CD4-positive, CD25-positive, alpha-beta regulatory T cell (primary cell): ENCODE results near the gene GET4. TPM values are rescaled to one million over a fixed set of nuclear protein-coding genes. Genes with fewer than 3 reads are reported as not detected.
"Not testable (repeated sequence)": the region's sequence is repeated elsewhere in the genome, so short reads cannot be mapped to it uniquely, and the experiment has no call there.

Experiments used
- ATAC-seq, 2 donors: fragments of 150-1000 bp; cut with Tn5 transposase; one replicate each; pipeline ENCODE4 v1.10.0; 2021; ENCODE audit warnings: low read depth in 2 of 2, moderate number of reproducible peaks in 2 of 2, moderate library complexity in 1 of 2
- DNase-seq, 3 donors: peaks; one replicate each; pipeline versions ENCODE4 v3.0.0 to v3.0.0-alpha.2; 2012 to 2022; ENCODE audit warnings: mixed read lengths in 1 of 3
- H3K27ac ChIP-seq: one replicate; pipeline ENCODE4 v1.7.0; 2013; ENCODE audit warnings: mild to moderate bottlenecking, low read length; ENCODE audit not compliant: insufficient read depth, poor library complexity, severe bottlenecking
- H3K27me3 ChIP-seq: one replicate; pipeline ENCODE4 v1.7.0; 2013; ENCODE audit warnings: low read length; ENCODE audit not compliant: control insufficient read depth, insufficient read depth
- H3K36me3 ChIP-seq: one replicate; pipeline ENCODE4 v1.7.0; 2013; ENCODE audit warnings: mild to moderate bottlenecking, low read length, moderate library complexity; ENCODE audit not compliant: control insufficient read depth, insufficient read depth
- H3K4me1 ChIP-seq: 2 replicates; pipeline ENCODE4 v1.7.0; 2013; ENCODE audit warnings: mild to moderate bottlenecking, low read length; ENCODE audit not compliant: insufficient read depth, control insufficient read depth, poor library complexity, severe bottlenecking
- H3K4me3 ChIP-seq: one replicate; pipeline ENCODE4 v1.7.0; 2013; ENCODE audit warnings: low read depth, mild to moderate bottlenecking, low read length, moderate library complexity
- H3K9me3 ChIP-seq, 2 experiments: 1 replicate in 1 of 2; 2 replicates in 1 of 2; pipeline ENCODE4 v1.7.0; 2013; ENCODE audit warnings: low read length in 2 of 2, mild to moderate bottlenecking in 1 of 2, moderate library complexity in 1 of 2; ENCODE audit not compliant: control insufficient read depth in 2 of 2
- H3K27ac Mint-ChIP-seq, 3 donors: one replicate each; pipeline ENCODE4 v1.8.0; 2020 to 2022; ENCODE audit warnings: mild to moderate bottlenecking in 3 of 3, mixed read lengths in 3 of 3, moderate library complexity in 2 of 3
- H3K27me3 Mint-ChIP-seq: one replicate; pipeline ENCODE4 v1.8.0; 2022; ENCODE audit warnings: mild to moderate bottlenecking, mixed read lengths
- H3K36me3 Mint-ChIP-seq: one replicate; pipeline ENCODE4 v1.8.0; 2020; ENCODE audit warnings: mixed read lengths
- H3K4me1 Mint-ChIP-seq, 4 donors: one replicate each; pipeline ENCODE4 v1.8.0; 2020 to 2022; ENCODE audit warnings: mixed read lengths in 4 of 4, mild to moderate bottlenecking in 1 of 4
- H3K4me3 Mint-ChIP-seq, 4 donors: one replicate each; pipeline ENCODE4 v1.8.0; 2020 to 2022; ENCODE audit warnings: mild to moderate bottlenecking in 4 of 4, mixed read lengths in 4 of 4, moderate library complexity in 3 of 4
- H3K9me3 Mint-ChIP-seq, 7 donors: one replicate each; pipeline ENCODE4 v1.8.0; 2020 to 2022; ENCODE audit warnings: mixed read lengths in 7 of 7, mild to moderate bottlenecking in 3 of 7, moderate library complexity in 2 of 7
- polyA plus RNA-seq, 4 donors: library from polyadenylated mRNA; unstranded; fragments of 300-500 nt; fragmentation: Illumina TruSeq; gene quantifications; one replicate each; pipeline ENCODE4 v1.2.3, GENCODE V29; 2021
- total RNA-seq: library from RNA; stranded (reverse); gene quantifications from one replicate; pipeline ENCODE4 v1.2.3, GENCODE V29; 2022

The GET4 gene
- total and polyA plus RNA-seq, 5 donors from 2014 or later = 23.9 to 67.8 (median 28.9) TPM

- Mint-ChIP-seq H3K36me3 (peaks cover 37% of the 10 kb centered on the region), H3K9me3 (no peaks in the 10 kb centered on the region), H3K4me3 (no peak overlapping the region), H3K4me1 (peaks cover 0 to 5% (median 0%) of the 10 kb centered on the region in 4 donors), H3K27me3 (no peaks in the 10 kb centered on the region), H3K27ac (peak overlapping the region in 1 of 3 donors; percentile 46)
- Histone ChIP-seq H3K9me3 (no peaks in the 10 kb centered on the region), H3K4me3 (no peak overlapping the region), H3K4me1 (no peaks in the 10 kb centered on the region), H3K27ac (no peak overlapping the region), H3K27me3 (no peaks in the 10 kb centered on the region), H3K36me3 (peaks cover 49% of the 10 kb centered on the region)
- ATAC-seq (no peak), DNase-seq (no peak)
Observed at GRCh38 chr7:867001-867405, 9.4 kb upstream of the GET4 start.

- Mint-ChIP-seq H3K4me1 (peaks cover 0 to 6% (median 0%) of the 10 kb centered on the region in 4 donors), H3K4me3 (no peak overlapping the region), H3K36me3 (peaks cover 38% of the 10 kb centered on the region), H3K27ac (no peak overlapping the region), H3K9me3 (no peaks in the 10 kb centered on the region), H3K27me3 (no peaks in the 10 kb centered on the region)
- Histone ChIP-seq H3K4me1 (no peaks in the 10 kb centered on the region), H3K27me3 (no peaks in the 10 kb centered on the region), H3K36me3 (peaks cover 49% of the 10 kb centered on the region), H3K4me3 (no peak overlapping the region), H3K27ac (no peak overlapping the region), H3K9me3 (no peaks in the 10 kb centered on the region)
- ATAC-seq = no peak
- no peak for DNase-seq
Observed at GRCh38 chr7:867406-868188, 8.8 kb upstream of the GET4 start.

- Mint-ChIP-seq H3K9me3 (no peaks in the 10 kb centered on the region), H3K36me3 (peaks cover 41% of the 10 kb centered on the region), H3K4me1 (peaks cover 1 to 9% (median 2%) of the 10 kb centered on the region in 4 donors), H3K27me3 (no peaks in the 10 kb centered on the region), H3K4me3 (no peak overlapping the region), H3K27ac (no peak overlapping the region)
- H3K27ac ChIP-seq = no peak overlapping the region
- no peak for ATAC-seq
- H3K4me3 ChIP-seq = no peak overlapping the region
- DNase-seq = no peak
- peaks cover 48% of the 10 kb centered on the region for H3K36me3 ChIP-seq
- H3K9me3 ChIP-seq = no peaks in the 10 kb centered on the region
- H3K27me3 ChIP-seq = no peaks in the 10 kb centered on the region
- H3K4me1 ChIP-seq = no peaks in the 10 kb centered on the region
Observed at GRCh38 chr7:868189-868486, 8.2 kb upstream of the GET4 start.

- Mint-ChIP-seq H3K27ac (peak overlapping the region in 1 of 3 donors; percentile 75), H3K36me3 (peaks cover 42% of the 10 kb centered on the region), H3K4me1 (peaks cover 7 to 16% (median 11%) of the 10 kb centered on the region in 4 donors), H3K27me3 (no peaks in the 10 kb centered on the region), H3K4me3 (no peak overlapping the region), H3K9me3 (no peaks in the 10 kb centered on the region)
- Histone ChIP-seq H3K4me1 (no peaks in the 10 kb centered on the region), H3K27ac (no peak overlapping the region), H3K36me3 (peaks cover 45% of the 10 kb centered on the region), H3K27me3 (no peaks in the 10 kb centered on the region), H3K9me3 (no peaks in the 10 kb centered on the region), H3K4me3 (no peak overlapping the region)
- no peak for DNase-seq
- no peak for ATAC-seq
Observed at GRCh38 chr7:869348-869747, 7.0 kb upstream of the GET4 start.

- Mint-ChIP-seq H3K9me3 (no peaks in the 10 kb centered on the region), H3K36me3 (peaks cover 29% of the 10 kb centered on the region), H3K4me3 (peak overlapping the region in 1 of 4 donors; percentile 32), H3K27ac (no peak overlapping the region), H3K27me3 (no peaks in the 10 kb centered on the region), H3K4me1 (peaks cover 7 to 15% (median 11%) of the 10 kb centered on the region in 4 donors)
- H3K36me3 ChIP-seq = peaks cover 30% of the 10 kb centered on the region
- DNase-seq = no peak
- ATAC-seq = no peak
- H3K4me1 ChIP-seq = no peaks in the 10 kb centered on the region
- H3K9me3 ChIP-seq = no peaks in the 10 kb centered on the region
- H3K27ac ChIP-seq = no peak overlapping the region
- no peaks in the 10 kb centered on the region for H3K27me3 ChIP-seq
- H3K4me3 ChIP-seq = no peak overlapping the region
Observed at GRCh38 chr7:871900-872537, 4.3 kb upstream of the GET4 start.

GRCh38 chr7:872685-873084 is 3.7 kb upstream of the GET4 start:
- ATAC-seq, H3K4me3 ChIP-seq, H3K27ac ChIP-seq, H3K9me3 ChIP-seq, H3K4me1 ChIP-seq, H3K27me3 Mint-ChIP-seq, H3K9me3 Mint-ChIP-seq, H3K27me3 ChIP-seq, DNase-seq: not testable (repeated sequence)
- H3K4me3 Mint-ChIP-seq = peak overlapping the region in 1 of 4 donors; percentile 76
- peaks cover 24% of the 10 kb centered on the region for H3K36me3 Mint-ChIP-seq
- H3K36me3 ChIP-seq = peaks cover 23% of the 10 kb centered on the region
- peak overlapping the region in 2 of 3 donors; percentile 84 for H3K27ac Mint-ChIP-seq
- H3K4me1 Mint-ChIP-seq = peaks cover 7 to 15% (median 11%) of the 10 kb centered on the region in 4 donors

GRCh38 chr7:873367-874002 is 2.9 kb upstream of the GET4 start:
- Histone ChIP-seq H3K9me3 (no peaks in the 10 kb centered on the region), H3K27ac (no peak overlapping the region), H3K27me3 (no peaks in the 10 kb centered on the region), H3K4me3 (no peak overlapping the region), H3K4me1 (peaks cover 12% of the 10 kb centered on the region), H3K36me3 (peaks cover 22% of the 10 kb centered on the region)
- ATAC-seq (peak; percentile 21 to 30), DNase-seq (peak; percentile 57 to 78 (median 61))
- Mint-ChIP-seq H3K27ac (peak overlapping the region; percentile 71 to 84 (median 84)), H3K27me3 (no peaks in the 10 kb centered on the region), H3K36me3 (peaks cover 24% of the 10 kb centered on the region), H3K4me1 (peaks cover 10 to 21% (median 14%) of the 10 kb centered on the region in 4 donors), H3K4me3 (peak overlapping the region in 3 of 4 donors; percentile 7 to 76 (median 66)), H3K9me3 (no peaks in the 10 kb centered on the region)
